GM12878 (cell line): ENCODE measurements around the gene ABCG1. TPM values are rescaled to one million over a fixed set of nuclear protein-coding genes. Genes with fewer than 3 reads are reported as not detected.

Experiments used
- ATAC-seq: fragments of 200-7000 bp; cut with Tn5 transposase; 3 replicates; pipeline ENCODE4 v1.9.1; 2020; ENCODE audit warnings: mild to moderate bottlenecking, moderate library complexity
- BruUV-seq: library from RNA; stranded (reverse); fragments of 400-500 nt; replicated peaks from 2 replicates; lab custom pipeline; 2021; lab: Mats Ljungman, UMichigan
- CTCF ChIA-PET: fragments of 300-600 bp; sonication (Branson Sonifier 250); formaldehyde crosslinking; extraction: SDS; loops from one replicate; lab custom pipeline; 2021; ENCODE audit warnings: inconsistent platforms; lab: Yijun Ruan, JAX
- POLR2A ChIA-PET: fragments of 350-600 bp; formaldehyde crosslinking; extraction: SDS; loops from one replicate; lab custom pipeline; 2021; ENCODE audit warnings: inconsistent platforms; lab: Charles Lee
- RAD21 ChIA-PET: fragments of 300-600 bp; sonication (Branson Sonifier 250); formaldehyde crosslinking; loops from one replicate; lab custom pipeline; 2023; ENCODE audit warnings: antibody characterized with exemption; ENCODE audit not compliant: unreplicated experiment; lab: Charles Lee
- SMC1A ChIA-PET: fragments of 300-600 bp; sonication (Branson Sonifier 250); formaldehyde crosslinking; loops from one replicate; lab custom pipeline; 2023; ENCODE audit not compliant: unreplicated experiment, uncharacterized antibody; lab: Charles Lee
- DNase-seq: peaks from one replicate; pipeline ENCODE4 v3.0.0-alpha.2; 2011; ENCODE audit warnings: low read depth, low spot score
- FAIRE-seq: peaks from 3 replicates; lab custom pipeline; 2011; peaks lifted over from hg19 to GRCh38; lab: Jason Lieb, UNC
- H2AFZ ChIP-seq: 2 replicates; pipeline ENCODE4 v1.6.0; 2011; ENCODE audit warnings: low read depth, low read length, control low read depth; ENCODE audit not compliant: control insufficient read depth
- H3K27ac ChIP-seq: 2 replicates; pipeline ENCODE4 v1.5.1; 2011; ENCODE audit warnings: control low read depth; ENCODE audit not compliant: control insufficient read depth, insufficient read depth
- H3K27me3 ChIP-seq, 2 experiments: replicated peaks in 1 of 2; 2 replicates each; pipeline versions ENCODE4 v1.6.0 to v1.6.1; 2011; ENCODE audit warnings: low read length in 1 of 2; ENCODE audit not compliant: control insufficient read depth in 2 of 2, insufficient read depth in 2 of 2
- H3K36me3 ChIP-seq, 2 experiments: 2 replicates each; pipeline ENCODE4 v1.5.1; 2011; ENCODE audit warnings: low read length in 1 of 2; ENCODE audit not compliant: control insufficient read depth in 2 of 2, insufficient read depth in 2 of 2
- H3K4me1 ChIP-seq: 2 replicates; pipeline ENCODE4 v1.6.1; 2011; ENCODE audit warnings: mild to moderate bottlenecking, low read length, moderate library complexity, mixed read lengths; ENCODE audit not compliant: control insufficient read depth, insufficient read depth
- H3K4me2 ChIP-seq: 2 replicates; pipeline ENCODE4 v1.6.0; 2011; ENCODE audit warnings: control low read depth; ENCODE audit not compliant: control insufficient read depth, insufficient read depth
- H3K4me3 ChIP-seq: fragments of 200-600 bp; sonication (generic); 2 replicates; pipeline ENCODE4 v1.5.1; 2016
- H3K79me2 ChIP-seq: 2 replicates; pipeline ENCODE4 v1.6.0; 2011; ENCODE audit warnings: low read length; ENCODE audit not compliant: control insufficient read depth, insufficient read depth
- H3K9ac ChIP-seq: 2 replicates; pipeline ENCODE4 v1.8.0; 2011; ENCODE audit warnings: low read length, control low read depth, mixed read lengths; ENCODE audit not compliant: control insufficient read depth, insufficient read depth
- H3K9me3 ChIP-seq: replicated peaks from 3 replicates; pipeline ENCODE4 v1.5.1; 2011; ENCODE audit warnings: mild to moderate bottlenecking, low read length; ENCODE audit not compliant: control insufficient read depth, insufficient read depth
- H4K20me1 ChIP-seq: 2 replicates; pipeline ENCODE4 v1.6.0; 2011; ENCODE audit not compliant: control insufficient read depth, insufficient read depth
- ATF7 ChIP-seq: fragments of 450-650 bp; IDR thresholded peaks from 2 replicates; pipeline ENCODE4 v1.6.1; 2016; ENCODE audit warnings: low read depth, mild to moderate bottlenecking
- BHLHE40 ChIP-seq, 2 experiments: fragments of 450-650 bp in 1 of 2; IDR thresholded peaks; 2 replicates each; pipeline ENCODE4 v1.6.1; 2011 to 2017; ENCODE audit warnings: low read depth in 2 of 2, borderline replicate concordance in 1 of 2, improper control_type of control experiment in 1 of 2, low read length in 1 of 2, mild to moderate bottlenecking in 1 of 2
- KAT2A ChIP-seq: conservative IDR thresholded peaks from 2 replicates; pipeline ENCODE4 v1.6.1; 2011; ENCODE audit warnings: low read depth, low read length; ENCODE audit not compliant: control insufficient read depth
- KLF5 ChIP-seq: fragments of 450-650 bp; IDR thresholded peaks from 2 replicates; pipeline ENCODE4 v1.6.1; 2014; ENCODE audit warnings: mild to moderate bottlenecking; ENCODE audit not compliant: partially characterized antibody
- REST ChIP-seq: IDR thresholded peaks from 2 replicates; pipeline ENCODE4 v1.6.1; 2012; ENCODE audit warnings: mild to moderate bottlenecking, low read depth, low read length
- SMAD5 ChIP-seq: IDR thresholded peaks from 2 replicates; pipeline ENCODE4 v1.6.1; 2016; ENCODE audit warnings: antibody characterized with exemption, low read depth
- TCF12 ChIP-seq: IDR thresholded peaks from 2 replicates; pipeline ENCODE4 v1.6.1; 2011; ENCODE audit warnings: low read depth, mild to moderate bottlenecking, low read length
- USF1 ChIP-seq: IDR thresholded peaks from 2 replicates; pipeline ENCODE4 v1.6.1; 2011; ENCODE audit warnings: borderline replicate concordance, low read depth, mild to moderate bottlenecking, moderate library complexity, mixed read lengths, low read length; ENCODE audit not compliant: insufficient read depth; ENCODE audit errors: extremely low read length
- ZNF207 ChIP-seq: fragments of 450-650 bp; IDR thresholded peaks from 2 replicates; pipeline ENCODE4 v1.6.1; 2014; ENCODE audit warnings: antibody characterized with exemption, mild to moderate bottlenecking, borderline replicate concordance
- ZZZ3 ChIP-seq: IDR thresholded peaks from 2 replicates; pipeline ENCODE4 v1.6.1; 2011; ENCODE audit warnings: low read depth; ENCODE audit not compliant: control insufficient read depth, insufficient read length
- WGBS: methylation state at CpG from one replicate; pipeline ENCODE4 v1.1.6; 2016; ENCODE audit warnings: low lambda C conversion rate; ENCODE audit not compliant: insufficient replicate concordance, insufficient coverage; ENCODE audit errors: missing lambda C conversion rate; 5-methylcytosine and 5-hydroxymethylcytosine counted together
- in situ Hi-C: fragments of 300-500 bp; cut with MboI; formaldehyde crosslinking; loops from 9 replicates; pipeline ENCODE4 v1.14.3; 2018; ENCODE audit warnings: mixed read lengths
- intact Hi-C: fragments of 100-400 bp; cut with micrococcal nuclease; formaldehyde crosslinking; loops from one replicate; pipeline ENCODE4 v1.14.2; 2022; ENCODE audit not compliant: unreplicated experiment
- polyA plus RNA-seq, 11 experiments: library from polyadenylated mRNA; depleted of rRNA in 4 of 11; unstranded in 6 of 11; stranded (reverse) in 5 of 11; fragments of >200 nt; fragmentation: Nextera tagmentation in 4 of 11; fragmentation: Illumina TruSeq in 1 of 11; extraction: Ambion mirVana in 4 of 11; extraction: Trizol in 1 of 11; gene quantifications; 1 replicate in 1 of 11; 2 replicates in 10 of 11; pipeline versions ENCODE4 v1.2.1 to v1.2.3, GENCODE V29; 2011 to 2016; ENCODE audit warnings: inconsistent platforms in 2 of 11, missing spikeins in 2 of 11, low read depth in 1 of 11
- total RNA-seq, 4 experiments: library from RNA; depleted of rRNA in 3 of 4; stranded (reverse); fragments of >200 nt in 3 of 4; fragmentation: Illumina TruSeq in 1 of 4; extraction: Trizol in 1 of 4; gene quantifications; 2 replicates each; pipeline versions ENCODE4 v1.2.1 to v1.2.3, GENCODE V29; 2013 to 2021

ABCG1 gene
- total and polyA plus RNA-seq, 10 of the 15 experiments (the other 5 are each of a cell fraction or from before 2014, with no cell fraction given): 0.59 to 19.3 (median 5.7) TPM

GRCh38 chr21:42193721-42194120 is 25.2 kb upstream of the ABCG1 start:
- Histone ChIP-seq H4K20me1 (no peaks in the 10 kb centered on the region; the same call in 1 of the 2 replicates), H3K27ac (no peak overlapping the region), H3K4me1 (peaks cover 6% of the 10 kb centered on the region), H3K4me2 (no peak overlapping the region), H3K79me2 (no peaks in the 10 kb centered on the region), H3K9me3 (no peaks in the 10 kb centered on the region), H2AFZ (no peak overlapping the region), H3K9ac (no peak overlapping the region), H3K4me3 (no peak overlapping the region), H3K36me3 (no peaks in the 10 kb centered on the region), H3K27me3 (no peaks in the 10 kb centered on the region)
- ChIA-PET SMC1A (interaction anchor here (1.0 to 1.8 kb wide), 5 partner anchors 16 to 65 kb away, joined by 3 to 8 read pairs (median 3); no protein-coding TSS in a partner anchor), RAD21 (interaction anchor here (1.5 to 1.8 kb wide), 2 partner anchors 40 to 65 kb away, joined by 3 to 4 read pairs; no protein-coding TSS in a partner anchor), POLR2A (no interaction called here), CTCF (interaction anchor here (1.2 kb wide), 1 partner anchor 48 kb away, joined by 3 read pairs; no protein-coding TSS in a partner anchor)
- intact Hi-C loops: no loop called here
- BruUV-seq: no TSS peak
- FAIRE-seq: no peak
- no peak for ATAC-seq
- WGBS: 59% methylated on average over 6 of the region's 6 CpGs
- no peak for DNase-seq
- in situ Hi-C loops: no loop called here
- no peak for TF ChIP-seq KLF5
- TF ChIP-seq SMAD5: no peak
- TF ChIP-seq REST: no peak
- no peak for TF ChIP-seq USF1
- TF ChIP-seq ZNF207: no peak
- no peak for TF ChIP-seq TCF12
- no peak for TF ChIP-seq ATF7
- TF ChIP-seq ZZZ3: no peak
- TF ChIP-seq KAT2A: no peak
- no peak for TF ChIP-seq BHLHE40 (IDR thresholded peaks at IDR 0.05; ENCODE audit: borderline replicate concordance in 1 of 2, low read depth in 2 of 2, low read length in 1 of 2)
